Measurements from ENCODE around the gene POC1A.

POC1A gene

DNA sequence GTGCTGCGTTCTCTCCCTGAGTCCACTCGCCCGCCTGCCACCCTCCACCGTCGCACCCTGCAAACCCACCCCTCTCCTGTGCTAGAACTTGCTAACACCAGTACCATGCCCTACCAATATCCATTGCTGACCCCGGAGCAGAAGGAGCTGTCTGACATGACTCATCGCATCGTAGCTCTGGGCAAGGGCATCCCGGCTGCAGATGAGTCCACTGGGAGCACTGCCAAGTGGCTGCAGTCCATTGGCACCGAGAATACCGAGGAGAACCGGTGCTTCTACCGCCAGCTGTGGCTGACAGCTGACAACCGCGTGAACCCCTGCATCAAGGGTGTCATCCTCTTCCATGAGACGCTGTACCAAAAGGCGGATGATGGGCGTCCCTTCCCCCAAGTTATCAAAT is 38.8 kb upstream of the POC1A start:
- no peak for TF ChIP-seq GATA1 (IDR thresholded peaks at IDR 0.05; ENCODE audit: low read depth, low read length)
- no peak for TF ChIP-seq POLR2A (IDR thresholded peaks at IDR 0.05; ENCODE audit: low read length)
- DNase-seq: no peak

- no peak for TF ChIP-seq GATA1 (IDR thresholded peaks at IDR 0.05; ENCODE audit: low read depth, low read length)
Observed at GRCh38 chr3:52191663-52192062, 37.4 kb upstream of the POC1A start.

GRCh38 chr3:52190294-52191074 is 36.3 kb upstream of the POC1A start:
- no peak for TF ChIP-seq POLR2A (IDR thresholded peaks at IDR 0.05; ENCODE audit: low read length)
- TF ChIP-seq GATA1 (IDR thresholded peaks at IDR 0.05; ENCODE audit: low read depth, low read length): no peak
- peak in 1 of 2 experiments; percentile 14 for DNase-seq

More at GRCh38 chr3:52191663-52192062, 37.4 kb upstream of the POC1A start:
- no peak for DNase-seq

GRCh38 chr3:52188556-52188955 is 34.3 kb upstream of the POC1A start:
- peak; percentile 49 to 53 for DNase-seq
- TF ChIP-seq POLR2A (IDR thresholded peaks at IDR 0.05; ENCODE audit: low read length) (no peak), GATA1 (IDR thresholded peaks at IDR 0.05; ENCODE audit: low read depth, low read length) (no peak)

GRCh38 chr3:52186729-52187128 is 32.5 kb upstream of the POC1A start:
- DNase-seq: no peak
- TF ChIP-seq POLR2A (IDR thresholded peaks at IDR 0.05; ENCODE audit: low read length) (no peak), GATA1 (IDR thresholded peaks at IDR 0.05; ENCODE audit: low read depth, low read length) (no peak)

GRCh38 chr3:52185837-52186236 is 31.6 kb upstream of the POC1A start:
- TF ChIP-seq GATA1 (IDR thresholded peaks at IDR 0.05; ENCODE audit: low read depth, low read length) (no peak), POLR2A (IDR thresholded peaks at IDR 0.05; ENCODE audit: low read length) (no peak)
- DNase-seq: no peak

DNA sequence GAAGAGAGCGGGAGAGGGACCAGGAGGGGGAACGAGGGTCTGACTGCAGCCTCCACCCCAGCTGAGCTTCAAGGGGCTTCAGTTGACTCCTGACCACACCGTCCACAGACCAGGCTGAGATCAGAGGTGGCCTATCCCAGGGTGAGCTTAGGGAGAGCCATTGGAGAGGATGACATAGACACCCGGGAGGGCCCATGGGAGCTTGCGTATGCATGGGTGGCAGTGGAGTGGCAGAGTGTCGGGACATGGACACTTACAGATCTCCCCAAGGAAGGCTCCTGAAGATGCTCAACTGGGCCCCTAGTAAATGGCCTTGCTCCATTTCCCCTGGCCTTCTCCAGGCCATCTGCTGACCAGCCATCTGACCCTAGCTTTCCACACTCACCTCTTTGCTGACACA is 31.1 kb upstream of the POC1A start:
- no peak for DNase-seq
- no peak for TF ChIP-seq POLR2A (IDR thresholded peaks at IDR 0.05; ENCODE audit: low read length)
- TF ChIP-seq GATA1 (IDR thresholded peaks at IDR 0.05; ENCODE audit: low read depth, low read length): no peak

- TF ChIP-seq GATA1 (IDR thresholded peaks at IDR 0.05; ENCODE audit: low read depth, low read length) (no peak), POLR2A (IDR thresholded peaks at IDR 0.05; ENCODE audit: low read length) (no peak)
- no peak for DNase-seq
Observed at GRCh38 chr3:52184690-52185089, 30.5 kb upstream of the POC1A start.

DNA sequence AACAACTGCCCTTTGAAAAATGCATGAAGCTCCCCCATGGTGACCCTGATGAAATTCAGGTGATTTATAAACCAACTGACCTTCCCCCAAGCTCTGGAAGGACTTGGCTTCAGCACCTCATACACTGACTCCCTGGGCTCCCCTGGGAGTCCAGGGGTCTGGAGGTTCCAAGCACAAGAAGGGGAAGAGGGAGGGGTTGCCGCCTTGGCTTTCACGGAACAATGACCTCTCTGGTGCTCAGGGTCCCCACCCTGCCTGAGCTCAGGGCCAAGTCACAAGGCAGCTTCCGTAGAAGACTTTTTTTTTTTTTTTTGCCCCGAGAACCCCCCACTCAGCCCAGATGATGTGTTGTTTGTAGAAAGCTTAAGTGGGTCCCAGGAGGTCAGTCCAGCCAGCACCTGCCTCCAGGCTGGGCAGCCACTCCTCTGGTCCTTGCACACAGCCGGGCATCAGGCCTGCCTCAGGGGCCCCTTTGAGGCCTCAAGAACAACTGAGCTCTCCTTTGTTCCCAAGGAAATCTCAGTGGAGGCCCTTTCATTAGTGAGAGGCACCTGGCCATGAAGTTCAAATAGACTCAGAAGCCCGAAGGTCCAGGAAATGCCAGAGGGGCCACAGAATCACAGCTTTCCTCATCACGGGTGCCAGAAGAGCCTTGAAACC is 29.7 kb upstream of the POC1A start:
- no peak for TF ChIP-seq GATA1 (IDR thresholded peaks at IDR 0.05; ENCODE audit: low read depth, low read length)
- no peak for TF ChIP-seq POLR2A (IDR thresholded peaks at IDR 0.05; ENCODE audit: low read length)

GRCh38 chr3:52182691-52183090 is 28.5 kb upstream of the POC1A start:
- TF ChIP-seq GATA1 (IDR thresholded peaks at IDR 0.05; ENCODE audit: low read depth, low read length) (no peak), POLR2A (IDR thresholded peaks at IDR 0.05; ENCODE audit: low read length) (no peak)
- no peak for DNase-seq

More for the DNA sequence above, 29.7 kb upstream of the POC1A start:
- DNase-seq: no peak

DNA sequence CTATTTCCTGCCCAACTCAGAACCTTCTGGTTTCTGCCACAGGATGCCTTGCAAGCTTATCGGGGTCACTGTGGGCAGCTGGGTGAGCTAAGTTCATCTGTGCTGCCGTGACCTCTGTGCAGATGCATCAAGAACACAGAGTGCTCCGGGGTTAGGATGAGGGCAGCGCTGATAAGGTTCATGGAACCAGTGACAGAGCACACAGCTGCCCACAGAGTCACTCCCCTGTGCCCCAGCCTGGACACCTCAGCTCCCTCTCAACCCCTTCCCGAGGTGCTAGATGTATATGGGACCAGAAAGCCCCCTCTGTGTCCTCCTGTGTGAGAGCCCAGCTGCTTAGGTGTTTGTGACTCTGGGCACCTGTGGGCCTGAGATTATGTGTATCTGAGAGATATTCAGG is 28.0 kb upstream of the POC1A start:
- DNase-seq: peak; percentile 69 to 81
- TF ChIP-seq GATA1 (IDR thresholded peaks at IDR 0.05; ENCODE audit: low read depth, low read length) (no peak), POLR2A (IDR thresholded peaks at IDR 0.05; ENCODE audit: low read length) (no peak)

DNA sequence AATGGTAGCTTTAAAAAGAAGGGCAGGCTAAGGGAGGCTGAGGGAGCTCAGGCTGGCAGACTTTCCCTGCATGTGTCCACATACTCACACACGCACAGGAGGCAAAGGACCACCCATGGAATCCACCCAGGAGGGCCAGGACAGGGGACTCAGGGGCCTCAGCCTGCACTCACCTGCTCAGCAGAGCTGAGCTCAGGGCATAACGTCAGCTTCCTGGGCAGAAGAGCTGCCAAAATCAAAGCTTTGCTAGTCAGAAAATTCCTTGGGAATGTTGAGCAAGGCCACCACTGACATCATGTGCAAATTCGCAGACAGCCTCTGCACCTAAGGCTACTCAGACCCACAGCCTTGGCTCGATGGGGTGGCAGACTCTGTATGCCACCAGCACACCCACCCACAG is 27.3 kb upstream of the POC1A start:
- DNase-seq: no peak
- no peak for TF ChIP-seq POLR2A (IDR thresholded peaks at IDR 0.05; ENCODE audit: low read length)
- TF ChIP-seq GATA1 (IDR thresholded peaks at IDR 0.05; ENCODE audit: low read depth, low read length): no peak

GRCh38 chr3:52178537-52178936 is 24.3 kb upstream of the POC1A start:
- TF ChIP-seq POLR2A (IDR thresholded peaks at IDR 0.05; ENCODE audit: low read length): no peak
- TF ChIP-seq GATA1 (IDR thresholded peaks at IDR 0.05; ENCODE audit: low read depth, low read length): no peak
- no peak for DNase-seq

- peak in 1 of 2 experiments; percentile 15 for DNase-seq
Observed at GRCh38 chr3:52178126-52178525, 23.9 kb upstream of the POC1A start.

DNA sequence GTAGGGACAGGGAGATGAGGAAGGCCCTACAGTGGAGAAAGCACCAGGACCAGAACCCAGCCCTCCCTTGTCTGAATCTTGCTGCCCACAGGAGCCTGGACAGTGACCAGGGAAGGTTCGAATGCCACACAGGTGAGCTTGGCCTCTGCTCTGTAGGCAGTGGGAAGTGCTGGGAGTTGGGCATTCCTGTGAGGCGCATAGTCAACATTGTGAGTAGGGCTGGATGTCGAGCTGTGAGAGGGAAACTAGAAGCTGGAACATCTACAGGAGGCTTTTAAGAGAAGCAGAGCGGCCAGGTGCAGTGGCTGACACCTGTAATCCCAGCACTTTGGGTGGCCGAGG is 23.4 kb upstream of the POC1A start:
- TF ChIP-seq GATA1 (IDR thresholded peaks at IDR 0.05; ENCODE audit: low read depth, low read length) (no peak), POLR2A (IDR thresholded peaks at IDR 0.05; ENCODE audit: low read length) (no peak)
- DNase-seq: no peak

Data from erythroblast (primary cell).